OCI-LY3 (cell line): ENCODE data around the gene CD300H.

Experiments used
- CTCF ChIP-seq: fragments of 200-600, 300-600 bp; sonication (generic); IDR thresholded peaks from 2 replicates; pipeline ENCODE4 v1.5.1; 2014; ENCODE audit warnings: antibody characterized with exemption, low read length, low read depth
- EZH2phosphoT487 ChIP-seq: fragments of 200-600 bp; shearing (Covaris generic); IDR thresholded peaks from 2 replicates; pipeline ENCODE4 v1.6.1; 2018; ENCODE audit warnings: antibody characterized with exemption, mixed run types, low read depth

GRCh38 chr17:74542166-74542565, 25.1 kb downstream of the CD300H start:
- TF ChIP-seq CTCF (no peak), EZH2phosphoT487 (no peak)
